GM18517 (cell line): ENCODE measurements around the gene KLHL9.
"Not testable (repeated sequence)": the region's sequence is repeated elsewhere in the genome, so short reads cannot be mapped to it uniquely, and the experiment has no call there.

Experiments
- ATAC-seq: cut with Tn5 transposase; IDR thresholded peaks from one replicate; pipeline ENCODE4 v1.9.1; 2021; ENCODE audit warnings: mild to moderate bottlenecking, moderate library complexity; ENCODE audit not compliant: unreplicated experiment

Gene KLHL9

GRCh38 chr9:21334701-21335632, at the start of gene KLHL9:
KLHL9 (minus strand) TSS chr9:21335404; CDS start chr9:21334859, 545 bp downstream.
- peak; percentile 83 for ATAC-seq

GRCh38 chr9:21383627-21384026, 48.4 kb upstream of the KLHL9 start:
- no peak for ATAC-seq

- peak; percentile 100 for ATAC-seq
Measured at GRCh38 chr9:21381448-21382339, 46.5 kb upstream of the KLHL9 start.

GRCh38 chr9:21371467-21371866, 36.3 kb upstream of the KLHL9 start:
- ATAC-seq: not testable (repeated sequence)

- ATAC-seq: no peak
Measured at GRCh38 chr9:21367957-21368356, 32.8 kb upstream of the KLHL9 start, which contains the start of gene IFNA13. IFNA13 (minus strand) TSS chr9:21368057; CDS start chr9:21368010, 47 bp downstream.

- peak; percentile 94 for ATAC-seq
Measured at GRCh38 chr9:21367169-21367568, 32.0 kb upstream of the KLHL9 start.

- no peak for ATAC-seq
Measured at GRCh38 chr9:21362287-21362686, 27.1 kb upstream of the KLHL9 start.

GRCh38 chr9:21357479-21358460, 22.6 kb upstream of the KLHL9 start:
- peak; percentile 93 for ATAC-seq

- ATAC-seq: no peak
Measured at GRCh38 chr9:21350787-21351186, 15.6 kb upstream of the KLHL9 start, which contains the start of gene IFNA6. IFNA6 (minus strand) TSS chr9:21350887; CDS start chr9:21350887, 0 bp downstream.

- no peak for ATAC-seq
Measured at GRCh38 chr9:21348430-21348970, 13.3 kb upstream of the KLHL9 start.

GRCh38 chr9:21340735-21341134, 5.5 kb upstream of the KLHL9 start:
- ATAC-seq: no peak

GRCh38 chr9:21336457-21336856, 1.3 kb upstream of the KLHL9 start:
- no peak for ATAC-seq

GRCh38 chr9:21333226-21333625, 2.0 kb downstream of the KLHL9 start:
- ATAC-seq: no peak

GRCh38 chr9:21331676-21332402, 3.4 kb downstream of the KLHL9 start:
- no peak for ATAC-seq

GRCh38 chr9:21326526-21327139, 8.6 kb downstream of the KLHL9 start:
- ATAC-seq: peak; percentile 82

- ATAC-seq: no peak
Measured at GRCh38 chr9:21324047-21324446, 11.2 kb downstream of the KLHL9 start.

GRCh38 chr9:21322911-21323461, 12.2 kb downstream of the KLHL9 start:
- no peak for ATAC-seq

- ATAC-seq: no peak
Measured at GRCh38 chr9:21320465-21320864, 14.7 kb downstream of the KLHL9 start.
